Esophagus muscularis mucosa (tissue), 3 donors: ENCODE results near the gene SLC6A19.

Experiments
- CTCF ChIP-seq, 3 experiments: fragments of 200-600 bp in 2 of 3; fragments of 450-650 bp in 1 of 3; sonication (generic) in 2 of 3; IDR thresholded peaks; one replicate each; pipeline ENCODE4 v1.5.1; 2017 to 2019; ENCODE audit warnings: antibody characterized with exemption in 3 of 3, mild to moderate bottlenecking in 2 of 3, moderate library complexity in 1 of 3
- POLR2A ChIP-seq: fragments of 450-650 bp; IDR thresholded peaks from one replicate; pipeline ENCODE4 v1.6.1; 2017; ENCODE audit warnings: antibody characterized with exemption, moderate library complexity, mild to moderate bottlenecking, low read depth
- POLR2AphosphoS5 ChIP-seq, 2 donors: sonication (generic); formaldehyde crosslinking; IDR thresholded peaks; one replicate each; pipeline ENCODE4 v1.6.1; 2017; ENCODE audit warnings: antibody characterized with exemption in 2 of 2

GRCh38 chr5:1195439-1195838 is 6.0 kb upstream of the SLC6A19 start:
- TF ChIP-seq CTCF (IDR thresholded peaks at IDR 0.05) (no peak), POLR2A (no peak), POLR2AphosphoS5 (IDR thresholded peaks at IDR 0.05) (no peak)
